ENCODE measurements around the gene CASP12.

The CASP12 gene

GRCh38 chr11:104893876-104894275, 4.4 kb downstream of the CASP12 start:
- H3K4me3 ChIP-seq (ENCODE audit: control insufficient read depth, low read depth, low read length) = no peak overlapping the region
- TF ChIP-seq CTCF (conservative IDR thresholded peaks at IDR 0.05; ENCODE audit: control insufficient read depth, insufficient read depth, low read depth, low read length) = no peak
- DNase-seq (ENCODE audit: low read depth) = no peak

- H3K4me3 ChIP-seq (ENCODE audit: control insufficient read depth, low read depth, low read length) = no peak overlapping the region
- DNase-seq (ENCODE audit: low read depth) = peak; percentile 63
- no peak for TF ChIP-seq CTCF (conservative IDR thresholded peaks at IDR 0.05; ENCODE audit: control insufficient read depth, insufficient read depth, low read depth, low read length)
Observed at GRCh38 chr11:104892723-104893511, 5.3 kb downstream of the CASP12 start.

- H3K4me3 ChIP-seq (ENCODE audit: control insufficient read depth, low read depth, low read length) = no peak overlapping the region
- DNase-seq (ENCODE audit: low read depth) = peak; percentile 9
- no peak for TF ChIP-seq CTCF (conservative IDR thresholded peaks at IDR 0.05; ENCODE audit: control insufficient read depth, insufficient read depth, low read depth, low read length)
Observed at GRCh38 chr11:104891135-104891534, 7.1 kb downstream of the CASP12 start.

- DNase-seq (ENCODE audit: low read depth) = no peak
Observed at GRCh38 chr11:104883342-104883741, 14.9 kb downstream of the CASP12 start.

GRCh38 chr11:104881117-104881794, 17.0 kb downstream of the CASP12 start:
- no peak overlapping the region for H3K4me3 ChIP-seq (ENCODE audit: control insufficient read depth, low read depth, low read length)
- no peak for DNase-seq (ENCODE audit: low read depth)
- no peak for TF ChIP-seq CTCF (conservative IDR thresholded peaks at IDR 0.05; ENCODE audit: control insufficient read depth, insufficient read depth, low read depth, low read length)

More at GRCh38 chr11:104883342-104883741, 14.9 kb downstream of the CASP12 start:
- TF ChIP-seq CTCF (conservative IDR thresholded peaks at IDR 0.05; ENCODE audit: control insufficient read depth, insufficient read depth, low read depth, low read length) = no peak
- no peak overlapping the region for H3K4me3 ChIP-seq (ENCODE audit: control insufficient read depth, low read depth, low read length)

GRCh38 chr11:104879514-104880190, 18.6 kb downstream of the CASP12 start:
- H3K4me3 ChIP-seq (ENCODE audit: control insufficient read depth, low read depth, low read length) = no peak overlapping the region
- no peak for TF ChIP-seq CTCF (conservative IDR thresholded peaks at IDR 0.05; ENCODE audit: control insufficient read depth, insufficient read depth, low read depth, low read length)
- DNase-seq (ENCODE audit: low read depth) = no peak
